ENCODE results near the gene LETM1.

Gene LETM1

DNA sequence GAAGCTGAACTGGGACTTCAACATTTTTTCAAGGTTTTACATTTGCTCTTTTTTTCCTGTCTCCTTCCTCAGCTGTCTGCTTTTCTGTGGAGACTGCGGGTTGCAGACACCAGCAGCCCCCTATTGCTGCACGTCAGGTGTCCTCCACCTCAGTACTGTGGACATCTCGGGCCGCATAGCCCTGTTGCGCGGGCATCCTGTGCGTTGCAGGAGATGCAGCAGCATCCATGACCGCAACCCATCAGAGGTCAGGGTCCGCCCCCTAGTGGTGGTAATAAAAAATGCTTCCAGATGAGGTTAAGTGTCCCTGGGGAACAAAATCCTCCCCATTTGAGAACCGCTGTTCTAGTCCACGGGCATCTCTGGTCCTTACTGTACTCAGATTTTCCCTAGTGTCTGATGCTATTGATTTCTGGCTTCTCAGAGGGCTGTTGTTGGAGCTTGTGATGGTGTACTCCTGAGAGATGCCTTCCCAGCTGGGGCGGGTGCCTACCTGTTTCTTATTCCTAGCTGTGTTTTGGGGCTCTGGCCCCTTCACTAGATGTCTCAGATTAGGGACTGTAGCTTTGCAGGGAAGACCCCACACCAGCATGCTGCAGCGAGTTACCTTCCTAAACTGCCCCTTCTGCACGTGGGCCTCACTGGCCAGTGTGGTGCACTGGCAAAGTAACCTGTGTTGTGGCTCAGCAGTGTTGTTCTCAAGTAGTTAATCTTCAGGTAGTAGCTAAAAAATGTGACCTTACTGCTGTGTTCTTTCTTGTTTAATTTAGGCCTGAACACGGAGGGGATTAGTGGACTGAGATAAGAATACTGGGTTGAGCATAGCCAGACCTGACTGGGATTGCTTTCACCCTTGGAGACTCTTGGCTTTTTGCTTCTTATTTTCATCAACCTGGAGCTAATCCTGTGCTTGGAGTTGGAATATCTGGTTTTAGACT lies 43.5 kb upstream of the LETM1 start:
- peak; percentile 87 for TF ChIP-seq CTCF (conservative IDR thresholded peaks at IDR 0.05)
- H3K27ac ChIP-seq: peak overlapping the region; percentile 87

- H3K27ac ChIP-seq: peak overlapping the region; percentile 87
- no peak for TF ChIP-seq CTCF (conservative IDR thresholded peaks at IDR 0.05)
Observed at GRCh38 chr4:1898681-1899080, 42.7 kb upstream of the LETM1 start.

DNA sequence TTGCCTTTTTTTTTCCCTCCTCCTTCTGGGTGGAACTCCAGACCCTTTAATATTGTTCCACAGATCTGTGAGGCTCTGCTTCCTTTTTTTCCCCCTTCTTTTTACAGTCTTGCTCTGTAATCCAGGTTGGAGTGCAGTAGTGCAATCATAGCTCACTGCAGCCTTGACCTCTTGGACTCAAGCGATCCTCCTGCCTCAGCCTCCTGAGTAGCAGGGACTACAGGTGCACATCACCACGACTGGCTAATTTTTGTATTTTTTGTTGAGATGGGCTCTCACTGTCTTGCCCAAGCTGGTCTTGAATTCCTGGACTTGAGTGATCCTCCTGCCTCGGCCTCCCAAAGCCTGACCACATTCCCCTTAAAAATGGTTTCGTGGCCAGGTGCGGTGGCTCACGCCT lies 42.1 kb upstream of the LETM1 start:
- no peak for TF ChIP-seq CTCF (conservative IDR thresholded peaks at IDR 0.05)
- peak overlapping the region; percentile 87 for H3K27ac ChIP-seq

GRCh38 chr4:1896658-1896991 lies 40.7 kb upstream of the LETM1 start:
- TF ChIP-seq CTCF (conservative IDR thresholded peaks at IDR 0.05): no peak
- H3K27ac ChIP-seq: peak overlapping the region; percentile 87

GRCh38 chr4:1895971-1896657 lies 40.2 kb upstream of the LETM1 start:
- peak overlapping the region; percentile 14 for H3K27ac ChIP-seq

DNA sequence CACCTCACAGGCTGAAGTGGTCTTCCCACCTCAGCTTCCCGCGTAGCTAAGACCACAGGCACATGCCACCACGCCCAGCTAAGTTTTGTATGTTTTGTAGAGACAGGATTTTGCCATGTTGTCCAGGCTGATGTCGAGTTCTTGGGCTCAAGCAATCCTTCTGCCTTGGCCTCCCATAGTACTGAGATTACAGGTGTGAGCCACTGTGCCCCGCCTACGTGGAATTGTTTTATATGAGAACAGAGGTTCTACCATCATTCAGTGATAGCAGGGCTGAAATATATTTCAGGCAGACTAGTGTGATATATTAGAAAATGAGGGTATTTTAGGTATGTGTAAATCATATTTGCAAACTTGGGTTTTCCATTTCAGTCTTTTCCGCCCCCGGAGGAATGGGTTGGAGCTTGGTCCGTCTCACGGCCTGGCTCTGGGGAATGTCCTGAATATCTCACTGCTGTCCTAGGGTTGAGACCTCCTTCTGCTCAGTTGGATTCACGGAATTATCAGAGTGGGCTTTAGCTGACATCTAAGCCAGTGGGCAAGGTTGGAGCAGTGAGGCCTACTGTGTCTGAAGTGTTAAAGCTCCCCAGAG lies 35.1 kb upstream of the LETM1 start:
- TF ChIP-seq CTCF (conservative IDR thresholded peaks at IDR 0.05): no peak
- H3K27ac ChIP-seq: no peak overlapping the region

More at GRCh38 chr4:1895971-1896657, 40.2 kb upstream of the LETM1 start:
- TF ChIP-seq CTCF (conservative IDR thresholded peaks at IDR 0.05): no peak

DNA sequence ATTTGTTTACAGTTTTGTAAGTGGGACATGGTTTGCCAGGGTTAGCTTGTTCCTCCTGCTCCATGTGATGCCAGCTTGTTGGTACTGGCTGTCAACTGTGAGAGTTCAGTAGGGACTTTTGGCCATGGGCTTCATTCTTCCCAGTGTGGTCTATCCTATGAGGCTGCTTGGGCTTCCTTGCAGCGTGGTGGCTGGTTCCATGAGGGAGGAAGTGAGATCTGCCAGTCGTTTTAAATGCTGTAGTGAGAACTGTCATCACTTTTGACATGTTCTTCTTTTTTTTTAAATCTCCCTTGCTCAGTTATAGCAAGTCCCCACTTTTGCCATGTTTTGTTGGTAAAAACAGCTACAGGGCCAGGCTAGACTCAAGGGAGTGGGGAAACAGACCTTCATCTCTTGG lies 31.1 kb upstream of the LETM1 start:
- H3K27ac ChIP-seq: no peak overlapping the region
- no peak for TF ChIP-seq CTCF (conservative IDR thresholded peaks at IDR 0.05)
